Forelimb muscle (tissue), 1 donor: ENCODE results near the gene PSME3IP1. TPM values are rescaled to one million over a fixed set of nuclear protein-coding genes. Genes with fewer than 3 reads are reported as not detected.

ENCODE experiments used
- DNase-seq: peaks from one replicate; pipeline ENCODE4 v3.0.0-alpha.2; 2013; ENCODE audit warnings: low read depth
- polyA plus RNA-seq: library from polyadenylated mRNA; unstranded; fragments of 120-200 nt; gene quantifications from one replicate; pipeline ENCODE4 v1.2.1, GENCODE V29; 2013; ENCODE audit not compliant: insufficient read length

PSME3IP1 gene
- polyA plus RNA-seq, 1 donor: 56.1 TPM

DNA sequence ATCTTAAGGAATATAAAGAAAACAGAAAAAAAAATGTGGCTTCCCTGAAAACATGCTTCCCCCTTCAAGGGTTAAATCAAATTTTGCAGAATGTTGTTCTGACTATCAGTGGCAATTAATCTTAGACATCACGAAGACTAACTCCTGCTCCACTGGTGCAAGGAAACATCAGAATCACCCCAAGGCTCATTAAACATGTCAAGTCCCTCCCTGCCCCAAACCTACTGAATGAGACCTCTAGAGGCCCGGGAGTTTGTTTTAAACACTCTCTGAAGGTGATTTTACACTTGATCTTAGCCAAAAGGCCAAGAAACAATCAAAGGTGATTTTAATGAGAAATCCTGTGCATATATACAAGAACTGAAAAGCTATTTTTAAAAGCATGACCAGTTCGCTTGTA is 18.3 kb downstream of the PSME3IP1 start:
- no peak for DNase-seq

DNA sequence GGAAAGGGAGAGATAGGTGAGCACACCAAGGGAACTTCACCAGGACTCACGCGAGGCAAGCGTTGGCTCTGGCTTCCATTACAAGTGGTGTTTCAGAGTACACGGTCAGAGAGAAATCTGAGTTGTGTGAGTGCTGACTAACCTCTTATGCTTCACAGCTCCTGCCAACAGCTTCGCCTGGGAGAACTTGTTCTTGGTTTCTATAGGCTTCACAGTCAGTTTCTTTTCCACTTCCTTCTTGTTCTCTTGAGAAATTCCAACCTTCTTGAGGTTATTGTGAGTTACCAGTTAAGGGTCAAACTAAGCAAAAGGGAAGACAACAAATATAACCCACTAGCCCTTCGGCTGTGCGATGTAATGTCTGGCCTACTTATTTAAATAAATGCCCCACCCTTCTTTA is 18.9 kb downstream of the PSME3IP1 start:
- DNase-seq: no peak

DNA sequence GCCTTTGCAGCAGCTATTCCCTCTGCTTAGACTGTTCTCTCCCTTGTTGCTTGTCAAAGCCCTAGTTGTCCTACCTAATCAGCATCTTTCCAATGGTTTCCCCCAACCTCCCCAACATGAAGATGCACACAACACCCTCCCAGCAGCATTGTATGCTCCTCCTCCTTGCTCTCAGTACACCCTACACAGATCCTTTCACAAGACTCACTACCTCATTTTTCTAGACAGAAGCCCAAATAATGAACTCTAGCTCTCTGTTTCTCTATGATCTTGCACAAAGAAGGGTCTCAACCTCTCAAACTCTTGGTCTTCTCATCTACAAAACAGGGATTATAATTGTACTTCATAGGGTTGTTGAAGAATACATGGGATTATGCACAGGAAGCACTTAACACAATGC is 19.4 kb downstream of the PSME3IP1 start:
- DNase-seq: no peak

- no peak for DNase-seq
Measured at GRCh38 chr16:57165938-57166337, 19.9 kb downstream of the PSME3IP1 start.

GRCh38 chr16:57165483-57165882 is 20.4 kb downstream of the PSME3IP1 start:
- DNase-seq: no peak

GRCh38 chr16:57163842-57164241 is 22.0 kb downstream of the PSME3IP1 start:
- no peak for DNase-seq

DNA sequence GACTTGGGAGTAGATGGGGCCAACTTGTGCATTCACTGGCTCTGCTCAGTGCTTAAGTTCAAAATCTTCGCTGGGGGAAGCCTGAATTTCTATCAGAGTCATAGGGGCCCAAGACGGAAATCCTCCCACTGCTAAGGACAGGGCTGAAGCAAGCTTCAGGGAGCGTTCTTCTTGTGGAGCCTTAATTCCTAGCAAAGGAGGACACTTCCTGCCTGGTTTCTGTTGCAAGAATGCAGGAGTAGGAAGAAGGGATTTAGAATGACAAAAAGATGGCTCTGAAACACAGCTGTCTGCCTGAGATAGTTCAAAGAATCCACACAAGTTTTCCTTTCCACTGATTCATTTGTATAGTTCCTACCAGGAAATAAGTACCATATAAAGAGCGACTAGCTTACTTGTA is 26.4 kb downstream of the PSME3IP1 start:
- no peak for DNase-seq

GRCh38 chr16:57157533-57157932 is 28.3 kb downstream of the PSME3IP1 start:
- DNase-seq: no peak

DNA sequence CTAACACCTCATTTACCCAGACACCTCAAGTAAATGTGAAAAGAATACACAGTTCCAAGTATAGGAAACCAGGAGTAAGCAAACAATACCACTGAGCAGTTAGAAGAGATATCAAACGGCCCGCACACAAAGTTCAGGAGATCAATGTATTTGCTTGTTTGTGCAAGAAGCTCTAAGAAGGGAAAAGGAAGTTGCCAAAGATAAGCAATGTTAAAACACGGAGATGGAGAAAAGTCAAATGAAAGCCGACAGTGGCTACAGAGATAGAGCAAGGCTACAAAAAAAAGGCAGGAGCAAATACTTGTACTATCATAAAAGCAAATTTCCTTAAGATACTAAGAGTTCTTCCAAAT is 29.5 kb downstream of the PSME3IP1 start:
- DNase-seq: no peak

- no peak for DNase-seq
Measured at GRCh38 chr16:57155702-57156350, 30.0 kb downstream of the PSME3IP1 start.

DNA sequence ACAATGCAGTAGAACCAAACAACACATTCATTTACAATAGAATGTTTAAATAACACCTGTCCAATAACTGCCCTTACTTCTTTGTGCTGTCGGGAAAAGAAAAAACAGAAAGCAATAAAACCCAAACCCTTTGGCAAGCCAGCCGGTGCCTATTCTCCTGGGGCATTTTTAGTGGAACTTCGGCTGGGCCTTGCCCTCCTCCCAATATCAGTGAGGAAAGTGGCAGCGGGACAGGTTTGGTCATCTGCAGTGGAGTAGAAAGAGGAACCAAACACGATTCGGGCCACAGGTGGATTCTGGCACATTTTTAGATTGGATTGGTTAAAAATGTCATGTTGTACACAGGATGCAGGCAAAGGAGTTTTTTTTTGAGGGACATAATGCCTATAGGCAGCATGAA is 32.0 kb downstream of the PSME3IP1 start:
- DNase-seq: no peak

DNA sequence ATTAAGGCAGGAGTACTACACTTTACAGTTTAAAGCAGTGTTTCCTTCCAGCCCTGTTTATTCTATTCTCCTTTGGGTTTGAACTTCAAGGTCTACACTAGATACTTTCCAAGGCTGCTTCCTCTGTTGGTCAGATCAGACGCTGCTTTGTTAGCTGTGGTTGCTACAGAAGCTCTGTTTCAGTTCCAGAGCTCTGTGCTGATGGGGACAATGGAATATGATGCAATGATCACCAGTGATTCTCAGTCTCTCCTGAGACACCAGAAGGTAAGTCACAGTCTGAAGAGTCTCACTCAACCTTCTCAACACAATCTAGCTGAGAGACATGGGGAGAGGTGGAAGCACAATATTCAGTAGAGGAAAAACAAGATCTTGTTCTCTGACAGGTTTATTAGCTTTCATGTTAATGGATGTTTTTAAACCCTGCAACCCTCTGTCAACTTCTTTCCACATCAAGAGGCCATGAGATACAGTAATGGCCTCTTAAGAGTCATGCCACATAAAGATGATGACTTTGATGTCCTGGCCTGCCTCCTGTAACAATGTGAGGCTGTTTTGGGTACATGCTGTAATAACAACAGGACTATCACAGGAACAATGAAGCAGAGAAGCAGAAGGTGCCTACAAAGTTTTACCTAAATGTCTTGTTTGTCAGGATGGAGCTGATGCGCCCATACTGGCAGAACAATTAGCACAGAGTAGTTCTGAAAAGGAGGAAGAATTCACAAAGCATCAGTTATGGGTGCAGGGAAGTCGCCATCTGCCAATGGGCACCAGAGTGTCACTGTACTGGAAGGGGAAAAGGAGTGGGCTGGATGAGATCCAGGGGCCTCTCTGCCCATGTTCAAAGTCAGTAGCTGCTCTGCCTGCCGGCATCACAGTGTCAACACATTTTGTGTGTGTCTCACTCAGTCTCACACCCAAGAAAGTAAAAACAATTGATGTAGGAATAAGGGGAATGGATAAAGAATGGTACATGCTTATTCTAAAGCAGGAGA is 33.4 kb downstream of the PSME3IP1 start:
- no peak for DNase-seq

GRCh38 chr16:57151369-57151768 is 34.5 kb downstream of the PSME3IP1 start:
- DNase-seq: no peak

GRCh38 chr16:57150682-57151330 is 35.0 kb downstream of the PSME3IP1 start:
- no peak for DNase-seq

DNA sequence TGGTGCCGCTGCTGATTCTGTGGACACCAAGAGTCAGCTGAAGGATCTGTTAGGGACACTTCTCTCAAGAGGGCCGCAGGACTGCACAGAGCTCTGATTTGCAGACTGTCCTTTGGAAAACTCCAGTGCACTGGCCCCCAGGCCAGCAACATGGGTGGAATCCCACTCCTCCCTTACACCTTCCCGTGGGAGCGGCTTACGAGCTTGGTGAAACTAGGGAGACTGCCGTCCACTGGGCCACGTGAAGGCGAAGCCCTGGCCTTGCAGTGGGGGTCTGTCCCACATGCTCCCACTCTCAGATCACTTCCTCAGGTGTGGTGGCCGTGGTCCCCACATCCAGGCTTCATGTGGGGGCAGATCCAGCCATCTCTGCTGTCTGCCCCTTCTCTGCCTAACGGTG is 36.4 kb downstream of the PSME3IP1 start:
- no peak for DNase-seq

DNA sequence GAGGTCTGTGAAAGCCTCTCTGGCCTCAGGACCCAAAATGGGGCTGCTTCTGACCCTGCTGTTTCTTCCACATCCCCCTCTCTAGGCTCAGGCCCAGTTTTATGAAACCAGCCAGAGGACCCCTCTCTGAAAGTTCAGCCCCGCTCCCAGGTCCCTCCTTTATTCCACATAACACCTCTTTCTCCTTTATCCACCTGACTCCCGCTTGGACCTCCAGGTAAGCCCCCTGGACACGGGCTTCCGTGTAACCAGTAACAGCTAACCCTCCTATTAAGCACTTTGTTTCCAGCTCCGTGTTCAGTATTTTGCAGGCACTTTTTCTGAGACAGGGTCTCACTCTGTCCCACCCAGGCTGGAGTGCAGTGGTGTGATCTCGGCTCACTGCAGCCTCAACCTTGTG is 37.4 kb downstream of the PSME3IP1 start:
- DNase-seq: no peak

- DNase-seq: peak; percentile 38
Measured at GRCh38 chr16:57147381-57148221, 38.2 kb downstream of the PSME3IP1 start.

DNA sequence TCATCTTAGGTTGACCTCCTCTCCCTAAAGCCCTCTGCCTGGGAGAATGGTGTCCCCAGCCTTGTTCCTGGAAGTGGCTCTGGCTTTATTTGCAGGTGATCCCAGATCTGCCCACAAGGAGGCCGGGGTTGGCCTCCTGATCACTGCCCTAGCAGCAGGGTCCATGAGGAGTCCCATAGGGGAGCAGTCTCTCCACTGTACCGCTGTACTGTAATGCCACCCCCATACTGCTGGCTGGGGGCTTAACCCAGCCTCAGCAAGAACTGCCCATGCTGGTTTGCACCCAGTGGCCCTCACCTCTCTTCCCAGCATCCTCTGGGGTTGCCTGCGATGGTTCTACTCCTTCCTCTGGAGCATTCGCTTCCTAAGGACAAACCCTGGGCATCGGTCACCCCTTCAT is 39.1 kb downstream of the PSME3IP1 start:
- DNase-seq: no peak

- no peak for DNase-seq
Measured at GRCh38 chr16:57146040-57146647, 39.7 kb downstream of the PSME3IP1 start.

DNA sequence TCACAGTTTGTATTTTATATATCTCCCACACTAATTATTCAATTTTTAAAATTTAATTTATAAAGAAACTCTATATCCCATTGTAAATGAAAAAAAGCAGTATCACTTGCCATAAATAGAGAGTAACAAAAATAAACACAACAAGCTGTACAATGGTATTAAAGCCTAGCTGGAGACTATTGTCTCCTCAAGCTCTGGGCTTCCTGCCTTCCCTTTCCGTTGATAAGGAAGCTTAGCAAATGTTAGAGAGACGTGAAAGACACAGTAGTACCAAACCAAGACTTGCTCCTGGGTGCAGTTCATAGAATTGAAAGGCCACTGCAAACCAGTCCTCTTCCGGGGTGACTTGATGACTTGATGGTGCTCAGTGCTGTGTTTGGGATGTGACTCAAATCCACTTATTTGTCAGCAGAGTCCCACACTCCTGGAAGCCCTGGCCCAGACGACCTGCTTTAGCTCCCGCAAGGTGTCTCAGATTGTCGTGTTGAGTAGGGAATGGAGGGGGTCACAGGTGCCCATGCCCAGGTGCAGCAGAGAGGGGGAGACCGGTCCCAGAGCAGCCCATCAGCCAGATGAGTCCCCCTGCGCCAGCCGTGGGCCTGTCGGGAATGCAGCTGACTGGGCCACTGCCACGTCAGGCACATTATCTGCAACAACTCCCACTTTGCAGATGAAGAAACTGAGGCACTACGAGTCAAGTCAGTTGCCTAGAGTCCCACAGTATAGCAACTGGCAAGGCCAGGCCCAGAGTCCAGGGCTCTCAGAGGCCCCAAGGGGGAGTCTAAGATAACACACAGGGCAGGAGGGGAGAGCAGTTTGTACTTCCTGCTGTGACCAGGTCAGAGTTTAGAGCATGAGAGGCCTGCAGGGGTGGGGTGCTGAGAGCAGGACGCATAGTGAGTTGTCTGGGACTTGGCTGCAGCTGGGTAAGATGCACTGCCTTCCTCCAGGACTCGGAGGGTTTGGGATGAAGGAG is 40.5 kb downstream of the PSME3IP1 start:
- DNase-seq: no peak
